Measurements from ENCODE around the gene KCTD7. TPM values are rescaled to one million over a fixed set of nuclear protein-coding genes. Genes with fewer than 3 reads are reported as not detected.

Gene KCTD7
- total and polyA plus RNA-seq, 2 of the 13 experiments (the other 11 are each of a cell fraction or from before 2014, with no cell fraction given): 7.3 to 13.5 TPM

GRCh38 chr7:66640802-66641525 lies 12.3 kb downstream of the KCTD7 start:
- Histone ChIP-seq H3K36me3 (replicated peaks in 1 of 2; ENCODE audit: control insufficient read depth in 1 of 2, insufficient read depth in 2 of 2, low read length in 2 of 2) (peaks cover 16 to 42% of the 10 kb centered on the region in 2 experiments), H2AFZ (ENCODE audit: low read length) (no peak overlapping the region), H3K27me3 (ENCODE audit: control insufficient read depth in 1 of 2, insufficient read depth in 2 of 2, low read length in 2 of 2) (no peaks in the 10 kb centered on the region), H3K4me3 (replicated peaks in 1 of 3; ENCODE audit: insufficient read depth in 1 of 3, low read depth in 2 of 3, low read length in 3 of 3) (no peak overlapping the region), H3K4me1 (ENCODE audit: insufficient read depth, low read length) (peaks cover 29% of the 10 kb centered on the region), H3K27ac (ENCODE audit: extremely low read length, insufficient read depth, low read length) (peak overlapping the region; percentile 56), H3K9me3 (ENCODE audit: low read length) (no peaks in the 10 kb centered on the region), H3K79me2 (ENCODE audit: insufficient read depth, low read length) (no peaks in the 10 kb centered on the region), H3K9ac (ENCODE audit: insufficient read depth, low read depth, low read length) (no peak overlapping the region), H4K20me1 (ENCODE audit: insufficient read depth, low read length) (no peaks in the 10 kb centered on the region), H3K4me2 (ENCODE audit: low read depth, low read length) (peak overlapping the region; percentile 56)
- 33% methylated on average over 7 of the region's 7 CpGs for WGBS (ENCODE audit: low lambda C conversion rate)
- POLR2A ChIA-PET: interaction anchor here (0.6 to 2.6 kb wide), 2 partner anchors 13 to 57 kb away, joined by 4 to 10 read pairs; no protein-coding TSS in a partner anchor
- no TSS peak for BruUV-seq (replicated peaks)
- CTCF ChIA-PET (ENCODE audit: low intra/inter-chr PET ratio, low total read pairs): no interaction called here
- intact Hi-C loops (cut with micrococcal nuclease; ENCODE audit: unreplicated experiment) (no loop called here), in situ Hi-C loops (cut with HindIII; ENCODE audit: extremely low pct_ligation_motif_present, low pct_unique_long_range_greater_than_20kb) (no loop called here)
- DNase-seq (ENCODE audit: low spot score) (peak; percentile 63), ATAC-seq (peak; percentile 84), FAIRE-seq (peak; percentile 63)
- TF ChIP-seq MIXL1 (CRISPR knock-in tag; IDR thresholded peaks at IDR 0.05) (peak; percentile 61; the same call in 1 of the 2 replicates), TRIM22 (IDR thresholded peaks at IDR 0.05) (no peak), HINFP (CRISPR knock-in tag; IDR thresholded peaks at IDR 0.05; ENCODE audit: low read depth) (0 out of 2 replicates have a peak, but pooled peaks have one; percentile 38), SRSF9 (IDR thresholded peaks at IDR 0.05; ENCODE audit: borderline replicate concordance, insufficient read depth, low read depth, low read length, poor library complexity, severe bottlenecking) (no peak), RARA (CRISPR knock-in tag; IDR thresholded peaks at IDR 0.05) (peak; percentile 74), NR2C2 (CRISPR knock-in tag; IDR thresholded peaks at IDR 0.05; ENCODE audit: borderline replicate concordance) (peak; percentile 80), THAP7 (CRISPR knock-in tag; IDR thresholded peaks at IDR 0.05) (0 out of 2 replicates have a peak, but pooled peaks have one; percentile 21), TSC22D2 (CRISPR knock-in tag; IDR thresholded peaks at IDR 0.05; ENCODE audit: borderline replicate concordance) (no peak), NR2F1 (CRISPR knock-in tag; IDR thresholded peaks at IDR 0.05) (peak; percentile 36 to 51; a peak in 3 of 4 replicates), SRY (CRISPR knock-in tag; IDR thresholded peaks at IDR 0.05) (no peak), ZNF761 (CRISPR knock-in tag; conservative IDR thresholded peaks at IDR 0.05) (0 out of 2 replicates have a peak, but pooled peaks have one; percentile 31), ETV6 (CRISPR knock-in tag; conservative IDR thresholded peaks at IDR 0.05) (no peak)
- TF ChIP-seq, protein P1, sequence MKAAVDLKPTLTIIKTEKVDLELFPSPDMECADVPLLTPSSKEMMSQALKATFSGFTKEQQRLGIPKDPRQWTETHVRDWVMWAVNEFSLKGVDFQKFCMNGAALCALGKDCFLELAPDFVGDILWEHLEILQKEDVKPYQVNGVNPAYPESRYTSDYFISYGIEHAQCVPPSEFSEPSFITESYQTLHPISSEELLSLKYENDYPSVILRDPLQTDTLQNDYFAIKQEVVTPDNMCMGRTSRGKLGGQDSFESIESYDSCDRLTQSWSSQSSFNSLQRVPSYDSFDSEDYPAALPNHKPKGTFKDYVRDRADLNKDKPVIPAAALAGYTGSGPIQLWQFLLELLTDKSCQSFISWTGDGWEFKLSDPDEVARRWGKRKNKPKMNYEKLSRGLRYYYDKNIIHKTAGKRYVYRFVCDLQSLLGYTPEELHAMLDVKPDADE (CRISPR knock-in tag; IDR thresholded peaks at IDR 0.05): no peak
- TF ChIP-seq, protein P2, sequence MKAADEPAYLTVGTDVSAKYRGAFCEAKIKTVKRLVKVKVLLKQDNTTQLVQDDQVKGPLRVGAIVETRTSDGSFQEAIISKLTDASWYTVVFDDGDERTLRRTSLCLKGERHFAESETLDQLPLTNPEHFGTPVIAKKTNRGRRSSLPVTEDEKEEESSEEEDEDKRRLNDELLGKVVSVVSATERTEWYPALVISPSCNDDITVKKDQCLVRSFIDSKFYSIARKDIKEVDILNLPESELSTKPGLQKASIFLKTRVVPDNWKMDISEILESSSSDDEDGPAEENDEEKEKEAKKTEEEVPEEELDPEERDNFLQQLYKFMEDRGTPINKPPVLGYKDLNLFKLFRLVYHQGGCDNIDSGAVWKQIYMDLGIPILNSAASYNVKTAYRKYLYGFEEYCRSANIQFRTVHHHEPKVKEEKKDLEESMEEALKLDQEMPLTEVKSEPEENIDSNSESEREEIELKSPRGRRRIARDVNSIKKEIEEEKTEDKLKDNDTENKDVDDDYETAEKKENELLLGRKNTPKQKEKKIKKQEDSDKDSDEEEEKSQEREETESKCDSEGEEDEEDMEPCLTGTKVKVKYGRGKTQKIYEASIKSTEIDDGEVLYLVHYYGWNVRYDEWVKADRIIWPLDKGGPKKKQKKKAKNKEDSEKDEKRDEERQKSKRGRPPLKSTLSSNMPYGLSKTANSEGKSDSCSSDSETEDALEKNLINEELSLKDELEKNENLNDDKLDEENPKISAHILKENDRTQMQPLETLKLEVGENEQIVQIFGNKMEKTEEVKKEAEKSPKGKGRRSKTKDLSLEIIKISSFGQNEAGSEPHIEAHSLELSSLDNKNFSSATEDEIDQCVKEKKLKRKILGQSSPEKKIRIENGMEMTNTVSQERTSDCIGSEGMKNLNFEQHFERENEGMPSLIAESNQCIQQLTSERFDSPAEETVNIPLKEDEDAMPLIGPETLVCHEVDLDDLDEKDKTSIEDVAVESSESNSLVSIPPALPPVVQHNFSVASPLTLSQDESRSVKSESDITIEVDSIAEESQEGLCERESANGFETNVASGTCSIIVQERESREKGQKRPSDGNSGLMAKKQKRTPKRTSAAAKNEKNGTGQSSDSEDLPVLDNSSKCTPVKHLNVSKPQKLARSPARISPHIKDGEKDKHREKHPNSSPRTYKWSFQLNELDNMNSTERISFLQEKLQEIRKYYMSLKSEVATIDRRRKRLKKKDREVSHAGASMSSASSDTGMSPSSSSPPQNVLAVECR (CRISPR knock-in tag; IDR thresholded peaks at IDR 0.05; ENCODE audit: borderline replicate concordance): peak; percentile 36; the same call in 1 of the 2 replicates

All from HepG2 (cell line).